B cell (primary cell): ENCODE measurements around the gene DEAF1. TPM values are rescaled to one million over a fixed set of nuclear protein-coding genes. Genes with fewer than 3 reads are reported as not detected.

Experiments
- ATAC-seq: fragments of 200-7000 bp; cut with Tn5 transposase; one replicate; pipeline ENCODE4 v1.10.0; 2021; ENCODE audit warnings: low read depth, mild to moderate bottlenecking, moderate number of reproducible peaks, moderate library complexity
- CTCF ChIA-PET: fragments of 350-600 bp; sonication (Branson Sonifier 250); formaldehyde crosslinking; loops from one replicate; lab custom pipeline; 2021; ENCODE audit warnings: antibody characterized with exemption, inconsistent platforms; lab: Charles Lee
- POLR2A ChIA-PET: fragments of 350-600 bp; sonication (Branson Sonifier 250); formaldehyde crosslinking; loops from one replicate; lab custom pipeline; 2021; ENCODE audit warnings: antibody characterized with exemption; lab: Charles Lee
- DNase-seq: peaks from one replicate; pipeline ENCODE4 v3.0.0; 2013
- H2AFZ ChIP-seq: 2 replicates; pipeline ENCODE4 v1.6.1; 2012; ENCODE audit warnings: mild to moderate bottlenecking, low read depth, low read length; ENCODE audit not compliant: insufficient read depth, poor library complexity, severe bottlenecking
- H3K27ac ChIP-seq, 2 donors: 1 replicate in 1 of 2; 2 replicates in 1 of 2; pipeline ENCODE4 v1.5.1; 2012 to 2013; ENCODE audit warnings: low read length in 2 of 2, mild to moderate bottlenecking in 2 of 2, moderate library complexity in 1 of 2
- H3K27me3 ChIP-seq, 4 experiments: fragments of 200-600 bp in 1 of 4; sonication (generic) in 1 of 4; replicated peaks in 1 of 4; 1 replicate in 2 of 4; 2 replicates in 2 of 4; pipeline versions ENCODE4 v1.6.1 to v1.7.0; 2013 to 2016; ENCODE audit warnings: low read length in 3 of 4, mild to moderate bottlenecking in 2 of 4, mixed read lengths in 1 of 4, moderate library complexity in 1 of 4; ENCODE audit not compliant: insufficient read depth in 4 of 4, control insufficient read depth in 3 of 4; ENCODE audit errors: control extremely low read depth in 1 of 4
- H3K36me3 ChIP-seq, 2 experiments: replicated peaks in 1 of 2; 1 replicate in 1 of 2; 2 replicates in 1 of 2; pipeline versions ENCODE4 v1.6.1 to v1.7.1; 2013; ENCODE audit warnings: low read length in 1 of 2; ENCODE audit not compliant: insufficient read depth in 2 of 2, control insufficient read depth in 1 of 2; ENCODE audit errors: control extremely low read depth in 1 of 2, extremely low read depth in 1 of 2
- H3K4me1 ChIP-seq, 2 donors: fragments of 200-600 bp in 1 of 2; sonication (generic) in 1 of 2; 1 replicate in 1 of 2; 2 replicates in 1 of 2; pipeline versions ENCODE4 v1.5.1 to v1.6.1; 2013 to 2017; ENCODE audit warnings: low read length in 2 of 2; ENCODE audit not compliant: control insufficient read depth in 2 of 2, insufficient read depth in 2 of 2
- H3K4me2 ChIP-seq: replicated peaks from 2 replicates; pipeline ENCODE3; 2012; ENCODE audit warnings: mild to moderate bottlenecking, low read depth, low read length; ENCODE audit not compliant: poor library complexity, severe bottlenecking
- H3K4me3 ChIP-seq, 5 experiments: fragments of 200-600 bp in 1 of 5; sonication (generic) in 1 of 5; 1 replicate in 3 of 5; 2 replicates in 2 of 5; pipeline versions ENCODE4 v1.5.1 to v1.7.0; 2011 to 2016; ENCODE audit warnings: low read length in 4 of 5, mild to moderate bottlenecking in 4 of 5, low read depth in 2 of 5, control low read depth in 1 of 5, moderate library complexity in 1 of 5; ENCODE audit not compliant: insufficient read depth in 1 of 5; ENCODE audit errors: control extremely low read depth in 1 of 5, extremely low read depth in 1 of 5
- H3K79me2 ChIP-seq: fragments of 200-600 bp; sonication (generic); one replicate; pipeline ENCODE4 v1.6.0; 2016; ENCODE audit warnings: low read length; ENCODE audit not compliant: control insufficient read depth, insufficient read depth
- H3K9ac ChIP-seq: fragments of 200-600 bp; sonication (generic); 2 replicates; pipeline ENCODE4 v1.6.1; 2017; ENCODE audit warnings: mild to moderate bottlenecking, low read length, moderate library complexity
- H3K9me3 ChIP-seq, 3 donors: one replicate each; pipeline versions ENCODE4 v1.6.1 to v1.7.1; 2013; ENCODE audit warnings: low read length in 2 of 3; ENCODE audit not compliant: control insufficient read depth in 2 of 3, insufficient read depth in 1 of 3; ENCODE audit errors: control extremely low read depth in 1 of 3
- H4K20me1 ChIP-seq: 2 replicates; pipeline ENCODE4 v1.6.0; 2012; ENCODE audit warnings: mild to moderate bottlenecking, low read length; ENCODE audit not compliant: insufficient read depth, control insufficient read depth, poor library complexity, severe bottlenecking
- H3K27ac Mint-ChIP-seq: one replicate; pipeline ENCODE4 v1.8.0; 2021; ENCODE audit warnings: mixed read lengths
- H3K27me3 Mint-ChIP-seq: one replicate; pipeline ENCODE4 v1.8.0; 2021; ENCODE audit warnings: mixed read lengths
- H3K4me1 Mint-ChIP-seq: one replicate; pipeline ENCODE4 v1.8.0; 2021; ENCODE audit warnings: mixed read lengths
- H3K4me3 Mint-ChIP-seq: one replicate; pipeline ENCODE4 v1.8.0; 2021; ENCODE audit warnings: mixed read lengths
- H3K9me3 Mint-ChIP-seq: one replicate; pipeline ENCODE4 v1.8.0; 2022; ENCODE audit warnings: mixed read lengths; ENCODE audit not compliant: insufficient read depth
- CTCF ChIP-seq: fragments of 200-600 bp; IDR thresholded peaks from one replicate; pipeline ENCODE4 v1.8.0; 2022; ENCODE audit warnings: antibody characterized with exemption, mild to moderate bottlenecking
- EZH2 ChIP-seq: IDR thresholded peaks from 2 replicates; pipeline ENCODE4 v1.6.1; 2012; ENCODE audit warnings: borderline replicate concordance, low read depth, mild to moderate bottlenecking, moderate library complexity, low read length; ENCODE audit not compliant: insufficient read depth, poor library complexity, severe bottlenecking
- WGBS: methylation state at CpG from one replicate; pipeline ENCODE4 v1.1.5; 2013; ENCODE audit warnings: missing lambda C conversion rate; ENCODE audit not compliant: insufficient coverage; 5-methylcytosine and 5-hydroxymethylcytosine counted together
- intact Hi-C: fragments of 100-400 bp; cut with micrococcal nuclease; formaldehyde crosslinking; loops from one replicate; pipeline ENCODE4 v1.10.0; 2022
- polyA plus RNA-seq: library from polyadenylated mRNA; depleted of rRNA; stranded (reverse); fragments of >200 nt; gene quantifications from 2 replicates; pipeline ENCODE4 v1.2.3, GENCODE V29; 2012
- total RNA-seq, 2 donors: library from RNA; stranded (reverse); fragments of 120-200 nt in 1 of 2; gene quantifications; 1 replicate in 1 of 2; 2 replicates in 1 of 2; pipeline versions ENCODE4 v1.2.3 to v1.2.4, GENCODE V29; 2013 to 2022

Gene DEAF1
- total and polyA plus RNA-seq, 2 donors (not counting 1 experiment from before 2014, with no cell fraction given): 31.8 to 53.6 TPM

- Histone ChIP-seq H4K20me1 (peaks cover 9% of the 10 kb centered on the region), H3K9me3 (no peaks in the 10 kb centered on the region), H3K27me3 (peaks cover 0 to 42% (median 4%) of the 10 kb centered on the region in 4 experiments), H3K4me1 (peaks cover 34 to 56% of the 10 kb centered on the region in 2 donors), H2AFZ (no peak overlapping the region), H3K27ac (no peak overlapping the region), H3K4me3 (peak overlapping the region in 2 of 5 experiments; percentile 32 to 35), H3K4me2 (peak overlapping the region; percentile 60), H3K36me3 (no peaks in the 10 kb centered on the region), H3K9ac (peak overlapping the region; percentile 24), H3K79me2 (no peaks in the 10 kb centered on the region)
- TF ChIP-seq CTCF: peak; percentile 74
- TF ChIP-seq EZH2: no peak
- no peak for ATAC-seq
- POLR2A ChIA-PET: interaction anchor here (1.0 to 8.2 kb wide), 4 partner anchors 28 to 217 kb away, joined by 3 to 105 read pairs (median 6); partner anchors contain the start of genes DEAF1 and TMEM80
- Mint-ChIP-seq H3K4me3 (peak overlapping the region; percentile 87), H3K9me3 (no peaks in the 10 kb centered on the region), H3K4me1 (peaks cover 33% of the 10 kb centered on the region), H3K27ac (peak overlapping the region; percentile 90), H3K27me3 (peaks cover 8% of the 10 kb centered on the region)
- peak; percentile 81 for DNase-seq
- intact Hi-C loops: loop anchor here (1.0 to 10.0 kb wide), 4 partner anchors 26 to 186 kb away; partner anchors contain the start of genes HRAS, IRF7 and LRRC56
- WGBS: 66% methylated on average over 3 of the region's 8 CpGs
- CTCF ChIA-PET: interaction anchor here (0.7 to 8.2 kb wide), 13 partner anchors 14 to 187 kb away, joined by 3 to 104 read pairs (median 6); partner anchors contain the start of genes DEAF1, HRAS, TALDO1 and TMEM80
Measured at GRCh38 chr11:723120-723883, 28.3 kb upstream of the DEAF1 start.
